ENCODE results near the gene PTBP3.
A peak's percentile ranks its signal among the peaks of the same experiment; 100 is the strongest.
"Not testable (repeated sequence)": the region's sequence is repeated elsewhere in the genome, so short reads cannot be mapped to it uniquely, and the experiment has no call there.

Gene PTBP3, protein sequence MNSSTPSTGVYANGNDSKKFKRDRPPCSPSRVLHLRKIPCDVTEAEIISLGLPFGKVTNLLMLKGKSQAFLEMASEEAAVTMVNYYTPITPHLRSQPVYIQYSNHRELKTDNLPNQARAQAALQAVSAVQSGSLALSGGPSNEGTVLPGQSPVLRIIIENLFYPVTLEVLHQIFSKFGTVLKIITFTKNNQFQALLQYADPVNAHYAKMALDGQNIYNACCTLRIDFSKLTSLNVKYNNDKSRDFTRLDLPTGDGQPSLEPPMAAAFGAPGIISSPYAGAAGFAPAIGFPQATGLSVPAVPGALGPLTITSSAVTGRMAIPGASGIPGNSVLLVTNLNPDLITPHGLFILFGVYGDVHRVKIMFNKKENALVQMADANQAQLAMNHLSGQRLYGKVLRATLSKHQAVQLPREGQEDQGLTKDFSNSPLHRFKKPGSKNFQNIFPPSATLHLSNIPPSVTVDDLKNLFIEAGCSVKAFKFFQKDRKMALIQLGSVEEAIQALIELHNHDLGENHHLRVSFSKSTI

DNA sequence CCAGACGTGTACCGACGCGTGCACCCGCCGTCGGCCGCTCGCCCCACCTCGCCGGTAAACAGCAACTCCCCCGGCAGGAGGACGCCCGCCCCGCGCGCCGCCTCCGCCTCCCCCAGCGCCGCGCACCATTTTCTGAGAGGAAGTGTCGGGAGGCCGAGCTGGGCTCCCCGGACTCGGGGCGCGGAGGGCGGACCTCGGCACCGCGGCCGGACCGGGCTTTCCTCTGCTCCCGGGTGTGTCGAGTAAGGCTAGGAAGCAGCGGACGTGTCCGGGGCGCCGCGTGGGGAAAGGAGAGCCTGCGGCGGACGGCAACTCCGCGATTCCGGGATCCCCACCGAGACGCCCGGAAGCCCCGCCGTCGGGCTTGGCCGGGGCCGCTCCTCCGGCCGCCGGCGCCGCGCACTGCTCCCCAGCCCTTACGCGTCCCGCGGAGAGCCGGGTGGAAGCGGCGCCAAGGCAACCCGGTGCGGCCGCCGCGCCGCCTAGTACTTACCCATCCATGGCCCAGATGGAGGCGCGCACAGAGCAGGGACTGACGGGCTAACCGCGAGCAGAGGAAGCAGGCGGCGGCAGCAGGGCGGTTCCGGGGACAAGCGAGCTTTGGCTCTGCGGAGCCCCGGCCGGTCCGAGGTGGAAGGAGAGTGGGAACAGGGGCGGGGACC is at the start of gene PTBP3:
PTBP3 (minus strand) TSS at position 643 of the 662 bp plus-strand sequence. CDS start 35,754 bp downstream, outside the sequence.
- H3K4me1 Mint-ChIP-seq: peaks cover 18 to 27% of the 10 kb centered on the region in 2 donors
- H3K27me3 Mint-ChIP-seq: no peaks in the 10 kb centered on the region
- peak within 1 kb of the TSS; percentile 99 for H3K27ac Mint-ChIP-seq
- peaks cover 4 to 6% of the 10 kb centered on the region in 2 donors for H3K36me3 Mint-ChIP-seq
- DNase-seq (peak; percentile 76), ATAC-seq (replicated peaks) (peak; percentile 77 to 79)
- no peaks in the 10 kb centered on the region for H3K9me3 Mint-ChIP-seq
- peak within 1 kb of the TSS; percentile 98 for H3K4me3 Mint-ChIP-seq

- no peak for ATAC-seq (replicated peaks)
Observed at GRCh38 chr9:112382501-112383364, 49.3 kb upstream of the PTBP3 start.

DNA sequence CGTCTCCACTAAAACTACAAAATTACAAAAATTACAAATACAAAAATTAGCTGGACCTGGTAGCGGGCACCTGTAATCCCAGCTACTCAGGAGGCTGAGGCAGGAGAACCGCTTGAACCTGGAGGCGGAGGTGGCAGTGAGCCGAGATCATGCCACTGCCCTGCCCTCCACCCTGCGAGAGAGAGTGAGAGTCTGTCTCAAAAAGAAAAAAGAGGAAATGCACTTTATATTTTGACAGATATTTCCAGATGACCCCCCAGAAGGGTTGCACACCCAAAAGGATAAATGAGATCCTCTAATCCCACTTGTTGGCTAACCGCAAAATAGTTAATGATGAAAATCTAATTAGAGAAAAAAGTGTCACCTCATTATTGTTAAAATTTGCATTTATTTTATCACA is 48.6 kb upstream of the PTBP3 start:
- no peak overlapping the region for H3K27ac Mint-ChIP-seq
- no peaks in the 10 kb centered on the region for H3K27me3 Mint-ChIP-seq
- H3K4me1 Mint-ChIP-seq: peaks cover 35 to 64% of the 10 kb centered on the region in 2 donors
- DNase-seq (no peak), ATAC-seq (replicated peaks) (no peak)
- no peak overlapping the region for H3K4me3 Mint-ChIP-seq
- no peaks in the 10 kb centered on the region for H3K9me3 Mint-ChIP-seq
- H3K36me3 Mint-ChIP-seq: peaks cover 0 to 3% of the 10 kb centered on the region in 2 donors

More at GRCh38 chr9:112382501-112383364, 49.3 kb upstream of the PTBP3 start:
- H3K4me3 Mint-ChIP-seq: no peak overlapping the region
- H3K27ac Mint-ChIP-seq: peak overlapping the region; percentile 3
- DNase-seq: no peak
- H3K36me3 Mint-ChIP-seq: peaks cover 3% of the 10 kb centered on the region in 2 donors
- H3K9me3 Mint-ChIP-seq: no peaks in the 10 kb centered on the region
- H3K27me3 Mint-ChIP-seq: no peaks in the 10 kb centered on the region
- peaks cover 31 to 59% of the 10 kb centered on the region in 2 donors for H3K4me1 Mint-ChIP-seq

DNA sequence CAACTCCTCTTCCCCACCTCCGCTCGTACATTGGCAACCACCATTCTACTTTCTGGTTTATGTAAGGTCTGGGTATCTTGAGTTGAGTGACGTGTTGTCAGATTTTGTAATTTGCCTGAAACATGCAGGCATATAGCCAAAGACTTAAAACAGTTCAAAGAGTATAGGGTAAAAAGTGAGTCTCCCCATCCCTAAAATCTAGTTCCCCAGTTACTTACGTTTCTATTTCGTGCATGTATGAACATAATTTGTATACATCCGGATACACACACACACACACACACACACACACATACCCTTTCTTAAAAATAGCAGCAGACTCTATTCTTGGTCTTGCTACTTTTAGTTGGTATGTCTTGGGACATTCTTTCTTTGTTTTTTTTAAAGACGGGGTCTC is 47.4 kb upstream of the PTBP3 start:
- Mint-ChIP-seq H3K4me1 (peaks cover 37 to 61% of the 10 kb centered on the region in 2 donors), H3K9me3 (no peaks in the 10 kb centered on the region), H3K4me3 (peak overlapping the region; percentile 97 to 99), H3K27ac (peak overlapping the region; percentile 98), H3K36me3 (no peaks in the 10 kb centered on the region), H3K27me3 (no peaks in the 10 kb centered on the region)
- no peak for DNase-seq
- ATAC-seq (replicated peaks): no peak

- no peaks in the 10 kb centered on the region for H3K9me3 Mint-ChIP-seq
- peak within 1 kb of the TSS; percentile 98 for H3K27ac Mint-ChIP-seq
- H3K27me3 Mint-ChIP-seq: no peaks in the 10 kb centered on the region
- DNase-seq: peak; percentile 34
- H3K4me3 Mint-ChIP-seq: peak within 1 kb of the TSS; percentile 97 to 99
- H3K4me1 Mint-ChIP-seq: peaks cover 37 to 65% of the 10 kb centered on the region in 2 donors
- H3K36me3 Mint-ChIP-seq: no peaks in the 10 kb centered on the region
- ATAC-seq (replicated peaks): peak; percentile 28 to 41
Observed at GRCh38 chr9:112380102-112380824, 46.8 kb upstream of the PTBP3 start, which contains the start of gene HSDL2. Gene HSDL2, plus strand, starts transcription at chr9:112380108. Its CDS starts 56 bp downstream, at chr9:112380164.

DNA sequence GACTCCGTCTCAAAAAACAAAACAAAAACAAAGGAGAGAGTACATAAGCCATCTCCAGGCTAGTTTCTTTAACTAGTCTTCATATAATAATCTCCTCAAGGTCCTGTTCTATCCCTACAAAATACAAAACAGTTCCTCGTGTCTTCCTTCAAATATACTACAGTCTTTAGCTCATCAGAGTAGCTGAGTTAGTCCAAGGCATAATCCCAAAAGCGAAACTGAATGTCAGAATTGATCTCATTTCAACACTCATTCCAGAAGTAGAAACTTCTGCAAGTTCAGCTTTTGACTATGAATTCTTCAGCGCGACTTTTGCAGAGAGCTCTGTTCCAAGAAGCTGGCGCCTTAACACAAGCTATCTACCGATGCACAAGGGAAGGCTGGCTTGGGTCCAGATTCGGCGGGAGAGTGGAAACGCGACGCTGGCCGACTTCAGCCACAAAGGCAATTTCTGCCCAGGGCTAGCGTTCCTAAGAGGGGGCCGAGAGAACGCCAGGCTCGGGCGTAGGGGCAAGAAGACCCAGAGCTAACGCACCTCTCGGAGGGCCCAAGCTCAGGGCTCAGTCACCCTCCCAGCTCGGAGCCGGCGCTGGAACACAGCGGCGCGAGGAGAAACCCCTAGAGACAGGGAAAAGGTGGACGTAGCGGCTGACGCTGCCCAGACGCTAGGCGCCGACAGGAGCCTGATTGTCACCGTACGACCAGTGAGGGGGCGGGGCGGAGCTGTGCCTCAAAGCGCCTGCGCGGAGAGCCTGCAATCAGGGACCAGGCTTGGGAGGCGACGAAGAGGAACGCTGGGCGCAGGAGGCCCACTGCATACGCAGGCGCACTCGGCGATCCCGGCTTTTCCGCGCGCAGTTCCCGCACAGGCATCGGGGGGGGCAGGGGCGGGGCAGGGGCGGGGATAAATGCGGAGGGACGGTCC is 46.0 kb upstream of the PTBP3 start:
- Mint-ChIP-seq H3K36me3 (no peaks in the 10 kb centered on the region), H3K27ac (peak overlapping the region; percentile 98), H3K4me3 (peak overlapping the region; percentile 97 to 99), H3K9me3 (no peaks in the 10 kb centered on the region), H3K27me3 (no peaks in the 10 kb centered on the region), H3K4me1 (peaks cover 32 to 61% of the 10 kb centered on the region in 2 donors)
- DNase-seq (peak; percentile 96), ATAC-seq (replicated peaks) (peak; percentile 85 to 89)

DNA sequence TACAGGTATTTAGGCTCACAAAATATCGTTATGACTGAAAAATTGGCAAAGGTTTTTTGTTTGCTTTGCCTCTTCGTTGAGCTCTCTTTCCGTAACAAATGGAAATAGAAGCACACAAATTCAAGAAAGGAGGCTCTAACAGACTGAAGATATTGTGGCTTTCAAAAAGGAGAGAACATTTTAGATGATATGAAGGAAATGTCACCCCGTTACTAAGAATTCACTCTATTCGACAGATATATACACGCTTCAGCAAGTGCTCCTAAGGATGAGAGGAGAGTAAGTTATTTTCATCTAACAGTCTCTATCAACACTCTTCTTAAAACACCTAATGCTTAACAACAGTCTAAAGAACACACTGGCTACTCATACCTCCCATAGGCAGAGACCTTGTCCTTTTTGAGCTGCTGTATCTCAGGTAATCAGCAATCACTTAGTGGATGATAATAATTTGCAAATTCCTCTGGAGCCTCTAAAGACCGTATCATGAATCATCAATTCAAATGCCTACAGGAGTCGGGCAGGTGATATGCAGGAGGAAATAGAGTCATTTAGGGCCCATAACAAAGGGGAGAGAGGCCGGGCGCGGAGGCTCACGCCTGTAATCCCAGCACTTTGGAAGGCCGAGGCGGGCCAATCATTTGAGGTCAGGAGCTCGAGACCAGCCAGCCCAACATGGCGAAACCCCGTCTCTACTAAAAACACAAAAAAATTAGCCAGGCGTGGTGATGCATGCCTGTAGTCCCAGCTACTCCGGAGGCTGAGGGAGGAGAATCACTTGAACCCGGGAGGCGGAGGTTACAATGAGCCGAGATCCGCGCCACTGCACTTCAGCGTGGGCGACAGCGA is 45.1 kb upstream of the PTBP3 start:
- ATAC-seq (replicated peaks) (peak; percentile 5 to 10), DNase-seq (peak; percentile 13)
- Mint-ChIP-seq H3K9me3 (no peaks in the 10 kb centered on the region), H3K36me3 (no peaks in the 10 kb centered on the region), H3K4me1 (peaks cover 28 to 53% of the 10 kb centered on the region in 2 donors), H3K27ac (peak overlapping the region; percentile 98), H3K27me3 (no peaks in the 10 kb centered on the region), H3K4me3 (peak overlapping the region; percentile 97 to 99)

- no peaks in the 10 kb centered on the region for H3K36me3 Mint-ChIP-seq
- H3K27ac Mint-ChIP-seq: no peak overlapping the region
- ATAC-seq (replicated peaks): no peak
- H3K9me3 Mint-ChIP-seq: no peaks in the 10 kb centered on the region
- peak overlapping the region in 1 of 2 donors; percentile 10 for H3K4me3 Mint-ChIP-seq
- peaks cover 25 to 45% of the 10 kb centered on the region in 2 donors for H3K4me1 Mint-ChIP-seq
- H3K27me3 Mint-ChIP-seq: no peaks in the 10 kb centered on the region
- DNase-seq: no peak
Observed at GRCh38 chr9:112377684-112378327, 44.4 kb upstream of the PTBP3 start.

DNA sequence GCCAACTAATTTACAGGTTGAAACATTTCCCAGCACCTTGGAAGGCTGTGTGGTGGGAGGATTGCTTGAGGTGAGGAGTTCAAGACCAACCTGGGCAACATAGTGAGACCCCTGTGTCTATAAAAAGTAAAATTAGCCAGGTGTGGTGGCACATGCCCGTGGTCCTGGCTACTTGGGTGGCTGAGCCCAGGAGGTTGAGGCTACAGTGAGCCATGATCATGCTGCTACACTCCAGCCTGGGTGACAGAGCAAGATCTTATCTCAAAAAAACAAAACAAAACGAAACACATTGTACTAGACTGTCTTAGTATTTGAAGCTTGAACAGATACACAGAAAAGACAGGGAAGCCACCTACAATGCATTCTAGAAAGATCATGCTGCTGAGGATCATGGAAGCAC is 43.7 kb upstream of the PTBP3 start:
- DNase-seq: no peak
- no peak overlapping the region for H3K4me3 Mint-ChIP-seq
- H3K9me3 Mint-ChIP-seq: no peaks in the 10 kb centered on the region

DNA sequence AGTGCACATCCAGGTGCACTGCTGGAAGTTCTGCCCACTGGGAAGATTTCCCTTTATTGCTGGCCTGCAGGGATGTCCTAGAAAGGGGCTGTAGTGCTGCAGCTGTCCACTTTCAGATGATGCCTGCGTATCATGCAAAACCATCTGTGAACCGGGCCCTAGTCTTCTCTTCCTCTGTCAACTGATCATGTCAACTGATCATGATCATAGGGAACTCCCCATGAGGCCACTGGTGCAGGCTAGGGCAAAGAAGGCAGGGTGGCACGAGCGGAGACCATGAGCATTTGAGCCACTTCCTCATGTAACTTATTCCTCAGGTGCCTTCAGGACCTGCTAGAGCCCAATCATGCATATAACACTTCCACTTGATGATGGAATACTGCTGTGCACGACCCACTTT is 41.9 kb upstream of the PTBP3 start:
- H3K4me1 Mint-ChIP-seq: peaks cover 13 to 31% of the 10 kb centered on the region in 2 donors
- ATAC-seq (replicated peaks): no peak
- DNase-seq: no peak
- no peak overlapping the region for H3K4me3 Mint-ChIP-seq
- no peak overlapping the region for H3K27ac Mint-ChIP-seq
- peaks cover 0 to 4% of the 10 kb centered on the region in 2 donors for H3K36me3 Mint-ChIP-seq
- H3K27me3 Mint-ChIP-seq: no peaks in the 10 kb centered on the region
- H3K9me3 Mint-ChIP-seq: peaks cover 0 to 4% of the 10 kb centered on the region in 2 donors

More for the DNA sequence above, 43.7 kb upstream of the PTBP3 start:
- Mint-ChIP-seq H3K36me3 (no peaks in the 10 kb centered on the region), H3K27me3 (no peaks in the 10 kb centered on the region), H3K27ac (no peak overlapping the region), H3K4me1 (peaks cover 25 to 44% of the 10 kb centered on the region in 2 donors)
- no peak for ATAC-seq (replicated peaks)

DNA sequence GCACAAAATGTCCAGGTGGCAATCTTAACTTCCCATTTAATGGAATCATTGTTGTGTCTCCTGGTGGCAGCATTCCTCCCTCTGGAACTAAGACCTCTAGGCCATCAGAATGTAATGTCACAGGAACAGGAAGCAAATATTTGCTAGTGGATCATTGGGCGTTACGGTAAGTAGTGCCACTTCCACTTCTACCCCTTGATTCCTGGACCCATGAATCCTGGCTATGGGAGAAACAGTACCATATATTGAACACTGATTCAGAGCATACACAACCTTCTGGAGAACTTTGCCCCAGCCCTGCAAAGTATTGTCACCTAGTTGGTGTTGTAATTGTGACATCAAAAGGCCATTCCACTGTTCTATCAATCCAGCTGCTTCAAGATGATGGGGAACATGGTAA is 40.8 kb upstream of the PTBP3 start:
- not testable (repeated sequence) for H3K27me3 Mint-ChIP-seq; DNase-seq; H3K27ac Mint-ChIP-seq; H3K4me3 Mint-ChIP-seq; H3K36me3 Mint-ChIP-seq; H3K9me3 Mint-ChIP-seq; ATAC-seq (replicated peaks)
- H3K4me1 Mint-ChIP-seq: peaks cover 13 to 30% of the 10 kb centered on the region in 2 donors

Data from stimulated activated naive B cell treated with anti-CD40 and anti-IgM and Interleukin-4, amounts not matched to agents 10 μg/mL and 1 μg/mL and 100 μg/mL, for 72 hours (primary cell).